Measurements from ENCODE around the gene CRY2. TPM values are rescaled to one million over a fixed set of nuclear protein-coding genes. Genes with fewer than 3 reads are reported as not detected.

Gene CRY2
- total RNA-seq, 1 donor from 2014 or later: 54.2 TPM

- no peaks in the 10 kb centered on the region for H3K9me3 ChIP-seq
- H3K4me1 ChIP-seq: no peaks in the 10 kb centered on the region
- H3K4me3 ChIP-seq: no peak within 1 kb of the TSS
- DNase-seq: no peak
- ATAC-seq: no peak
- intact Hi-C loops (cut with DNase I): no loop called here
- no peak within 1 kb of the TSS for H3K27ac ChIP-seq
- no peak for TF ChIP-seq CTCF (IDR thresholded peaks at IDR 0.05)
- H3K36me3 ChIP-seq: peaks cover 31% of the 10 kb centered on the region
- no peaks in the 10 kb centered on the region for H3K27me3 ChIP-seq
Observed at GRCh38 chr11:45906965-45907611, 59.8 kb downstream of the CRY2 start, which contains the start of gene FREY1. TSS of gene FREY1 (minus strand) at chr11:45907271. CDS start at chr11:45907245, 26 bp downstream.

GRCh38 chr11:45907911-45908370 is 60.7 kb downstream of the CRY2 start:
- intact Hi-C loops (cut with DNase I): no loop called here
- H3K27me3 ChIP-seq: no peaks in the 10 kb centered on the region
- no peak for TF ChIP-seq CTCF (IDR thresholded peaks at IDR 0.05)
- H3K9me3 ChIP-seq: no peaks in the 10 kb centered on the region
- ATAC-seq (no peak), DNase-seq (no peak)
- no peak overlapping the region for H3K27ac ChIP-seq
- no peaks in the 10 kb centered on the region for H3K4me1 ChIP-seq
- peaks cover 40% of the 10 kb centered on the region for H3K36me3 ChIP-seq
- no peak overlapping the region for H3K4me3 ChIP-seq

- H3K4me1 ChIP-seq: no peaks in the 10 kb centered on the region
- H3K27me3 ChIP-seq: no peaks in the 10 kb centered on the region
- TF ChIP-seq CTCF (IDR thresholded peaks at IDR 0.05): no peak
- H3K36me3 ChIP-seq: peaks cover 59% of the 10 kb centered on the region
- ATAC-seq: no peak
- no peak overlapping the region for H3K27ac ChIP-seq
- no peaks in the 10 kb centered on the region for H3K9me3 ChIP-seq
- intact Hi-C loops (cut with DNase I): no loop called here
- H3K4me3 ChIP-seq: no peak overlapping the region
- DNase-seq: no peak
Observed at GRCh38 chr11:45909594-45910475, 62.6 kb downstream of the CRY2 start.

- intact Hi-C loops (cut with DNase I): no loop called here
- TF ChIP-seq CTCF (IDR thresholded peaks at IDR 0.05): no peak
- no peak for DNase-seq
Observed at GRCh38 chr11:45910623-45911022, 63.3 kb downstream of the CRY2 start.

GRCh38 chr11:45913514-45913913 is 66.2 kb downstream of the CRY2 start:
- peaks cover 71% of the 10 kb centered on the region for H3K36me3 ChIP-seq
- no peaks in the 10 kb centered on the region for H3K27me3 ChIP-seq
- peaks cover 9% of the 10 kb centered on the region for H3K4me1 ChIP-seq
- intact Hi-C loops (cut with DNase I): no loop called here
- TF ChIP-seq CTCF (IDR thresholded peaks at IDR 0.05): no peak
- no peak overlapping the region for H3K27ac ChIP-seq
- DNase-seq (no peak), ATAC-seq (no peak)
- no peak overlapping the region for H3K4me3 ChIP-seq
- H3K9me3 ChIP-seq: no peaks in the 10 kb centered on the region

More at GRCh38 chr11:45910623-45911022, 63.3 kb downstream of the CRY2 start:
- Histone ChIP-seq H3K4me1 (no peaks in the 10 kb centered on the region), H3K4me3 (no peak overlapping the region), H3K9me3 (no peaks in the 10 kb centered on the region), H3K27me3 (no peaks in the 10 kb centered on the region), H3K36me3 (peaks cover 67% of the 10 kb centered on the region), H3K27ac (no peak overlapping the region)
- no peak for ATAC-seq

Measured in upper lobe of right lung (tissue), 1 donor.